ENCODE data around the gene ARFGAP1. TPM values are rescaled to one million over a fixed set of nuclear protein-coding genes. Genes with fewer than 3 reads are reported as not detected.

ARFGAP1 gene
- total RNA-seq, 1 donor from 2014 or later = 57.0 TPM

DNA sequence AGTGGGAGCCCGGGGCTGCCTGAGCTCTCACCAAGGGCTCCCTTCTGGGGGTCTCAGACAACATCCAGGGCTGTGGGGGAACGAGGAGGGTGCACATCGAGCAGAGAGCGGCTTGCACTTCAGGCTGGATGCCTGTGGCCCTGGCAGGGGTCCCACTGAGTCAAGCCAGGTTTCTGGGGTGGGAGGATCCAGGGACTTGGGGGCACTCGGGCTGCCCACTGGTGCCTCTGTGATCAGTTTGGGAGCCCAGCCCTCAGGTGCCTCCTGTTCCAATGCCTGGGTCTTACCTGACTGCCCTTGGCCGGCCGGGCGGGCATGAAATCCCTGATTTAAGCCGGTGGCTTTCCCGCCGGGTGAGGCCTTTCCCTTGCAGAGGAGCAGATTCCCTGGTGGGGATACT lies 20.8 kb downstream of the ARFGAP1 start:
- TF ChIP-seq, protein P1, sequence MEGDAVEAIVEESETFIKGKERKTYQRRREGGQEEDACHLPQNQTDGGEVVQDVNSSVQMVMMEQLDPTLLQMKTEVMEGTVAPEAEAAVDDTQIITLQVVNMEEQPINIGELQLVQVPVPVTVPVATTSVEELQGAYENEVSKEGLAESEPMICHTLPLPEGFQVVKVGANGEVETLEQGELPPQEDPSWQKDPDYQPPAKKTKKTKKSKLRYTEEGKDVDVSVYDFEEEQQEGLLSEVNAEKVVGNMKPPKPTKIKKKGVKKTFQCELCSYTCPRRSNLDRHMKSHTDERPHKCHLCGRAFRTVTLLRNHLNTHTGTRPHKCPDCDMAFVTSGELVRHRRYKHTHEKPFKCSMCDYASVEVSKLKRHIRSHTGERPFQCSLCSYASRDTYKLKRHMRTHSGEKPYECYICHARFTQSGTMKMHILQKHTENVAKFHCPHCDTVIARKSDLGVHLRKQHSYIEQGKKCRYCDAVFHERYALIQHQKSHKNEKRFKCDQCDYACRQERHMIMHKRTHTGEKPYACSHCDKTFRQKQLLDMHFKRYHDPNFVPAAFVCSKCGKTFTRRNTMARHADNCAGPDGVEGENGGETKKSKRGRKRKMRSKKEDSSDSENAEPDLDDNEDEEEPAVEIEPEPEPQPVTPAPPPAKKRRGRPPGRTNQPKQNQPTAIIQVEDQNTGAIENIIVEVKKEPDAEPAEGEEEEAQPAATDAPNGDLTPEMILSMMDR (IDR thresholded peaks at IDR 0.05) = no peak
- no peak overlapping the region for H3K27ac ChIP-seq
- no peaks in the 10 kb centered on the region for H3K4me1 ChIP-seq
- peaks cover 6 to 9% of the 10 kb centered on the region in 2 donors for H3K36me3 ChIP-seq
- intact Hi-C loops (cut with DNase I) = no loop called here
- H3K4me3 ChIP-seq = no peak overlapping the region
- no peaks in the 10 kb centered on the region for H3K9me3 ChIP-seq
- H3K27me3 ChIP-seq = peaks cover 17% of the 10 kb centered on the region
- DNase-seq (ENCODE audit: low spot score in 2 of 2) = no peak

DNA sequence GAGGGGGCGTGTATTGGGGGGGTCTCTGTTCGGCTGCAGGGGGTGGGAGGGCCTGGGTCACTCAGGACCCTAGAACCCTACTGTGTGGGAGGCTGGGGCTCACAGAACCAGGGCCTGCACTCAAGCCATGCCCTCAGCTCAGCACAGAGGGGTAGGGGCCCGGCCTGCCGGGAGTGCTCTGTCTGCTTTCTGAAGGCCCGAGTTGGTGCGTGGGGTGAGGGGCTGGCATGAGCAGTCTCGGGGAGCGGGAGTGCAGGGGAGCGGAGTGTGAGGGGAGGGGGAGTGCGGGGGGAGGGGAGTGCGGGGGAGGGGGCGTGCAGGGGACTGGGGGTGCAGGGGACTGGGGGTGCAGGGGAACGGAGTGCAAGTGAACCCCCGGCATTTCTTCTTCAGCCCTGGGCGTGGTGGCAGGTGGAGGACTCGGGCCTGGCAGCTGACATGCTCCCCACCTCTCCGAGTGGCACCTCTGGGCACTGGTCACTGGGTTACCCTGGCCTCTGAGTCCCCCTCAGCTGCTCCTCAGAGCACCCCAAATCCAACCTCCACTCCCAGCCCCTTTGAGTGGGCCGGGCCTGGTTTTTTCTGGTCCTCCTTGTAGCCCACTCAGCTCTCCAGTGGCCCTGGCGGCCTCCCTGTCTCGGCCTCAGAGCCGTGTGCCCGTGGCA lies 21.4 kb downstream of the ARFGAP1 start:
- TF ChIP-seq, protein P1 (IDR thresholded peaks at IDR 0.05) = no peak
- Histone ChIP-seq H3K9me3 (no peaks in the 10 kb centered on the region), H3K27ac (no peak overlapping the region), H3K27me3 (peaks cover 17% of the 10 kb centered on the region), H3K36me3 (peaks cover under 1 to 5% of the 10 kb centered on the region in 2 donors), H3K4me1 (no peaks in the 10 kb centered on the region), H3K4me3 (no peak overlapping the region)
- DNase-seq (ENCODE audit: low spot score in 2 of 2) = no peak
- intact Hi-C loops (cut with DNase I) = no loop called here

DNA sequence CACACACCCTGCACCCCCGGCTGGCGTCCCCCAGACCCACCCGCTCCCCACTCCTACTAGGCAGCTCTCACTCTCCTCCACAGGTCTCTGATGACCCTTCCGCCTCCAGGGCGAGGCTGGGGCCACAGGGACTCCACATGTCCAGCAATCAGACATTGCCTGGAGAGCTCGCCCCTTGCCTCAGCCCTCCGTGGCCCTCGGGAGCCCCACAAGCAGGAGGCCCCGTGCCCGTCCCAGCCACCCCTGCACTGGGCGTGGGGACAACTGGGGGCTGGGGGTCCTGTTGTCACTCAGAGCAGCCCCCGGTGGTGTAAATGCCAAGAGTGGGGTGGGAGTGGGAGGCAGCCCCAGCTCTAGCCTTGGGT lies 21.9 kb downstream of the ARFGAP1 start:
- TF ChIP-seq, protein P1 (IDR thresholded peaks at IDR 0.05) = no peak
- intact Hi-C loops (cut with DNase I) = no loop called here
- Histone ChIP-seq H3K27me3 (peaks cover 17% of the 10 kb centered on the region), H3K4me1 (no peaks in the 10 kb centered on the region), H3K9me3 (no peaks in the 10 kb centered on the region), H3K4me3 (no peak overlapping the region), H3K27ac (no peak overlapping the region), H3K36me3 (no peaks in the 10 kb centered on the region)
- no peak for DNase-seq (ENCODE audit: low spot score in 2 of 2)

DNA sequence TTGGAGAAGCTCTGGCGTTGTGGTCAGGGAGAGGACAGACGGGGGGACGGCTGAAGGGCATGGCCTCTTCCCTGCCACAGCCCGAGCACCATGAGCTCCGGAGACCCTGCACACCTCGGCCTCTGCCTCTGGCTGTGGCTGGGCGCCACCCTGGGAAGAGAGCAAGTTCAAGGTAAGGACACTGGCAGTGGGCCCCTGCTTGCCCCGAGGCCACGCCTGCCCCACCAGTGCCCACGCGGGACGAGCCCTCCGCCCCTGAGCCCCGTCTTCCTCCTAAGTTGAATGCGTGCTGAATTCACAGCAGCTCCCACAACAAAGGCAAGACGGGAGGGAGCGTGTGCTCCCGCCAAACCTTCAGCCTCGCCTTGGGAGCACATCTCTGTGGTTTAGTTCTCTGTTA lies 22.4 kb downstream of the ARFGAP1 start:
- Histone ChIP-seq H3K27ac (no peak overlapping the region), H3K4me1 (no peaks in the 10 kb centered on the region), H3K9me3 (no peaks in the 10 kb centered on the region), H3K36me3 (no peaks in the 10 kb centered on the region), H3K27me3 (peaks cover 17% of the 10 kb centered on the region), H3K4me3 (no peak overlapping the region)
- DNase-seq (ENCODE audit: low spot score in 2 of 2) = no peak
- TF ChIP-seq, protein P1 (IDR thresholded peaks at IDR 0.05) = no peak
- intact Hi-C loops (cut with DNase I) = no loop called here

DNA sequence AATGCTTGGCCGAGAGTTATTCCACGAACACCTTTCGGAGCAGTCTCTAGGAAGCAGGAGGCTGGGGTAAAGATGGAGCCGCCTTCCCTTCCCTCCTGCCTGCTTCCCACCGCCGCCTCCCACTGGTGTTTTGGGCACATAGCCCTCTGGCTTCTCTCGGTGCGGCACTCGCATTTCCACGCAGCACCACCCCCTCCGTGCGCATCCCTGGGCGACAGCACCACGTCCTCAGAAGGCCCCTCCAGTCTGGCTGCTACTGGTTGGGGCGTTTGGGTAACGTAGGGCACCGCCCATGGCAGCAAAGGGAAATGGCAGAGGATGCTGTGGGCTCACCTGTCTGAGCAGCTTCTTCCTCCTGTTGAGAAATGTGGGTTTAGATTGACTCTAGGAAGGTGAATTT lies 22.8 kb downstream of the ARFGAP1 start:
- intact Hi-C loops (cut with DNase I) = no loop called here
- H3K27ac ChIP-seq = no peak overlapping the region
- no peaks in the 10 kb centered on the region for H3K9me3 ChIP-seq
- H3K27me3 ChIP-seq = peaks cover 17% of the 10 kb centered on the region
- H3K4me3 ChIP-seq = no peak overlapping the region
- no peak for DNase-seq (ENCODE audit: low spot score in 2 of 2)
- H3K4me1 ChIP-seq = no peaks in the 10 kb centered on the region
- TF ChIP-seq, protein P1 (IDR thresholded peaks at IDR 0.05) = no peak
- no peaks in the 10 kb centered on the region for H3K36me3 ChIP-seq

DNA sequence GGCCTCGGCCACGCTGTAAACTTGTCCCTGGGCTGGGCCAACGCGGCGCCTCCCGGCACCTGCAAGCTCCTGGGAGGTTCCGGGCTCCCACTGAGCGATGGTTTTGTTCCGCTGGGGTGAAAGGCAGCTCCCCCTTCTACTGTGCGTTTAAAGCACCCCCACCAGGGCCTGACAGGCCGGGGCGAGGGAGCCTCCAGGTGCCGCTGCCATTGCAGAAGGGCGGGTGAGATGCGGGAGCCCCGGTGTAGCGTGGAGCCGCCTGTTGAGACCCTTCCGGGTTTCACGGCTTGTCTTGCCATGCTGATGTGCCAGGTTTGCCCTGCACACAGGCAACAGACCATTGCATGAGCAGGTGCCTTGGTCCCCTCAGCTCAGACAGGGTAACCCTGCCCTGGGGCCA lies 23.2 kb downstream of the ARFGAP1 start:
- no peak overlapping the region for H3K27ac ChIP-seq
- intact Hi-C loops (cut with DNase I) = no loop called here
- no peaks in the 10 kb centered on the region for H3K9me3 ChIP-seq
- H3K4me3 ChIP-seq = no peak overlapping the region
- no peaks in the 10 kb centered on the region for H3K4me1 ChIP-seq
- H3K36me3 ChIP-seq = no peaks in the 10 kb centered on the region
- peaks cover 17% of the 10 kb centered on the region for H3K27me3 ChIP-seq
- TF ChIP-seq, protein P1 (IDR thresholded peaks at IDR 0.05) = no peak
- no peak for DNase-seq (ENCODE audit: low spot score in 2 of 2)
